ENCODE measurements around the gene PDIA6. TPM values are rescaled to one million over a fixed set of nuclear protein-coding genes. Genes with fewer than 3 reads are reported as not detected.
A peak's percentile ranks its signal among the peaks of the same experiment; 100 is the strongest.

Gene PDIA6
- total RNA-seq, result 47.9 and 53.8 TPM in 2 replicates
- total RNA-seq (2013), result 96.9 TPM
- 23.8 and 53.7 TPM in 2 replicates for polyA plus RNA-seq
- polyA minus RNA-seq, result 39.9 and 46.3 TPM in 2 replicates

GRCh38 chr2:10812362-10813162 lies at the start of gene PDIA6:
Gene PDIA6, minus strand, starts transcription at chr2:10812785. Its CDS starts 89 bp downstream, at chr2:10812696.
- Histone ChIP-seq H3K4me1 (ENCODE audit: control insufficient read depth in 2 of 2, insufficient read depth in 2 of 2, low read length in 2 of 2) (peaks cover 30 to 40% of the 10 kb centered on the region in 2 donors), H3K4me3 (ENCODE audit: control extremely low read depth in 1 of 5, extremely low read depth in 1 of 5, insufficient read depth in 1 of 5, low read depth in 2 of 5, low read length in 4 of 5) (peak within 1 kb of the TSS; percentile 62 to 97 (median 72)), H3K4me2 (replicated peaks; ENCODE audit: low read depth, low read length, poor library complexity, severe bottlenecking) (peak within 1 kb of the TSS; percentile 90), H3K36me3 (replicated peaks in 1 of 2; ENCODE audit: control extremely low read depth in 1 of 2, control insufficient read depth in 1 of 2, extremely low read depth in 1 of 2, insufficient read depth in 2 of 2, low read length in 1 of 2) (peaks cover 3 to 10% of the 10 kb centered on the region in 2 experiments), H3K27ac (ENCODE audit: low read length in 2 of 2) (peak within 1 kb of the TSS; percentile 71 to 80), H4K20me1 (ENCODE audit: control insufficient read depth, insufficient read depth, low read length, poor library complexity, severe bottlenecking) (peaks cover 17% of the 10 kb centered on the region), H3K27me3 (replicated peaks in 1 of 4; ENCODE audit: control extremely low read depth in 1 of 4, control insufficient read depth in 3 of 4, insufficient read depth in 4 of 4, low read length in 3 of 4) (no peaks in the 10 kb centered on the region), H3K79me2 (ENCODE audit: control insufficient read depth, insufficient read depth, low read length) (peaks cover 50% of the 10 kb centered on the region), H3K9ac (ENCODE audit: low read length) (peak within 1 kb of the TSS; percentile 93), H2AFZ (ENCODE audit: insufficient read depth, low read depth, low read length, poor library complexity, severe bottlenecking) (peak within 1 kb of the TSS; percentile 80), H3K9me3 (ENCODE audit: control extremely low read depth in 1 of 3, control insufficient read depth in 2 of 3, insufficient read depth in 1 of 3, low read length in 2 of 3) (no peaks in the 10 kb centered on the region)
- DNase-seq (peak; percentile 97), ATAC-seq (ENCODE audit: low read depth) (peak; percentile 86)
- no peak for TF ChIP-seq CTCF (IDR thresholded peaks at IDR 0.05)
- no peak for TF ChIP-seq EZH2 (IDR thresholded peaks at IDR 0.05; ENCODE audit: borderline replicate concordance, insufficient read depth, low read depth, low read length, poor library complexity, severe bottlenecking)
- POLR2A ChIA-PET, result interaction anchor here (0.8 to 1.9 kb wide), 2 partner anchors 122 to 123 kb away, joined by 3 to 7 read pairs; partner anchors contain the start of gene NOL10
- CTCF ChIA-PET, result interaction anchor here (1.0 to 1.4 kb wide), 2 partner anchors 11 to 19 kb away, joined by 3 to 4 read pairs; no protein-coding TSS in a partner anchor
- Mint-ChIP-seq H3K27me3 (no peaks in the 10 kb centered on the region), H3K9me3 (ENCODE audit: insufficient read depth) (no peaks in the 10 kb centered on the region), H3K4me1 (peaks cover 39% of the 10 kb centered on the region), H3K4me3 (peak within 1 kb of the TSS; percentile 92), H3K27ac (peak within 1 kb of the TSS; percentile 93)
- under 1% methylated on average over 91 of the region's 98 CpGs for WGBS (ENCODE audit: insufficient coverage)
- intact Hi-C loops (cut with micrococcal nuclease), result loop anchor here (1.0 to 10.0 kb wide), 10 partner anchors 67 to 1905 kb away; partner anchors contain the start of genes CPSF3, E2F6, HPCAL1 and ITGB1BP1

- Histone ChIP-seq H2AFZ (ENCODE audit: insufficient read depth, low read depth, low read length, poor library complexity, severe bottlenecking) (no peak overlapping the region), H3K9me3 (ENCODE audit: control extremely low read depth in 1 of 3, control insufficient read depth in 2 of 3, insufficient read depth in 1 of 3, low read length in 2 of 3) (no peaks in the 10 kb centered on the region), H3K36me3 (replicated peaks in 1 of 2; ENCODE audit: control extremely low read depth in 1 of 2, control insufficient read depth in 1 of 2, extremely low read depth in 1 of 2, insufficient read depth in 2 of 2, low read length in 1 of 2) (no peaks in the 10 kb centered on the region), H3K27ac (ENCODE audit: low read length in 2 of 2) (no peak overlapping the region), H3K79me2 (ENCODE audit: control insufficient read depth, insufficient read depth, low read length) (no peaks in the 10 kb centered on the region), H3K4me3 (ENCODE audit: control extremely low read depth in 1 of 5, extremely low read depth in 1 of 5, insufficient read depth in 1 of 5, low read depth in 2 of 5, low read length in 4 of 5) (no peak overlapping the region), H3K27me3 (replicated peaks in 1 of 4; ENCODE audit: control extremely low read depth in 1 of 4, control insufficient read depth in 3 of 4, insufficient read depth in 4 of 4, low read length in 3 of 4) (peaks cover 0 to 20% (median 10%) of the 10 kb centered on the region in 4 experiments), H3K4me2 (replicated peaks; ENCODE audit: low read depth, low read length, poor library complexity, severe bottlenecking) (no peak overlapping the region), H3K4me1 (ENCODE audit: control insufficient read depth in 2 of 2, insufficient read depth in 2 of 2, low read length in 2 of 2) (peaks cover 11 to 18% of the 10 kb centered on the region in 2 donors), H3K9ac (ENCODE audit: low read length) (no peak overlapping the region), H4K20me1 (ENCODE audit: control insufficient read depth, insufficient read depth, low read length, poor library complexity, severe bottlenecking) (no peaks in the 10 kb centered on the region)
- POLR2A ChIA-PET, result no interaction called here
- Mint-ChIP-seq H3K4me3 (no peak overlapping the region), H3K9me3 (ENCODE audit: insufficient read depth) (no peaks in the 10 kb centered on the region), H3K27ac (peak overlapping the region; percentile 47), H3K27me3 (peaks cover 36% of the 10 kb centered on the region), H3K4me1 (peaks cover 24% of the 10 kb centered on the region)
- intact Hi-C loops (cut with micrococcal nuclease), result no loop called here
- 100% methylated on average over 5 of the region's 10 CpGs for WGBS (ENCODE audit: insufficient coverage)
- ATAC-seq (ENCODE audit: low read depth) (no peak), DNase-seq (no peak)
- TF ChIP-seq CTCF (IDR thresholded peaks at IDR 0.05), result no peak
- CTCF ChIA-PET, result no interaction called here
Measured at GRCh38 chr2:10862330-10862729, 49.7 kb upstream of the PDIA6 start.

All from B cell (primary cell).